Upper lobe of left lung (tissue), 4 donors: ENCODE data around the gene NEDD4L.

Experiments used
- EP300 ChIP-seq, 4 donors: sonication (generic); formaldehyde crosslinking; IDR thresholded peaks; one replicate each; pipeline ENCODE4 v1.5.1; 2017; ENCODE audit warnings: antibody characterized with exemption in 4 of 4, control low read depth in 2 of 4
- POLR2A ChIP-seq, 4 donors: fragments of 450-650 bp; IDR thresholded peaks; one replicate each; pipeline ENCODE4 v1.5.1; 2016 to 2017; ENCODE audit warnings: antibody characterized with exemption in 4 of 4, mild to moderate bottlenecking in 2 of 4
- POLR2AphosphoS5 ChIP-seq, 2 donors: sonication (generic); formaldehyde crosslinking; IDR thresholded peaks; one replicate each; pipeline ENCODE4 v1.5.1; 2017; ENCODE audit warnings: antibody characterized with exemption in 2 of 2
- TF ChIP-seq, protein P1 (sequence below), 6 experiments: fragments of 450-650 bp in 4 of 6; fragments of 200-600 bp in 2 of 6; sonication (generic) in 2 of 6; IDR thresholded peaks; one replicate each; pipeline ENCODE4 v1.5.1; 2016 to 2019; ENCODE audit warnings: antibody characterized with exemption in 6 of 6

DNA sequence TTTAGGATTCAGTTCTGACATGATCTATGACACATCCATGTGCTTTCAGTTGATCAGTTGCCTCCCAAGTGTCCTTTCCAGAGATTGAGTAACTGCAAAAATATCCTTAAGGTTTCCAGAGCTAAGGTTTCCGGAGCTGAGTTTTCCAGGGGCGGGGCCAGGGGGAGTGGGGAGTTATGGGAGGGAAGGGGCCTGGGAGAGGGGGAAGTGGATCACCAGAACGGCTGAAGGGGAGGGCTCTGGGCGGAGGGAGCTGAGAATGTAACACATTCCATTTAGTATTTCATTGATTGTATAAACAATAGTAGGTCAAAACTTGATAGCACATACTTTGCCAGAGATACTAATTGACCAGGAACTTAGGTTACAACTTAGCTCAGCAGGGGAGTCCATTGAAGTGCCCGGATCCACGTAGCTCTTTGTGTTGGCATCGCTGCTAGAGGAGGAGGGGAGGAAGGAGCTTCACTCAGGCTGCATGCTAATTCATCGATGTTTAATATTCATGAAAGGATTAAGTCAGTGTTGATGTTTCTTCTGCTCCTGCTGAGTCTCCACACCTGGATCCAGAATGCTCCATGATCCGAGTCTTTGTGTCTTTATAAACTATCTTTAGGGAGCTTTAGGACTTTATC lies 295.1 kb downstream of the NEDD4L start:
- TF ChIP-seq, protein P1, sequence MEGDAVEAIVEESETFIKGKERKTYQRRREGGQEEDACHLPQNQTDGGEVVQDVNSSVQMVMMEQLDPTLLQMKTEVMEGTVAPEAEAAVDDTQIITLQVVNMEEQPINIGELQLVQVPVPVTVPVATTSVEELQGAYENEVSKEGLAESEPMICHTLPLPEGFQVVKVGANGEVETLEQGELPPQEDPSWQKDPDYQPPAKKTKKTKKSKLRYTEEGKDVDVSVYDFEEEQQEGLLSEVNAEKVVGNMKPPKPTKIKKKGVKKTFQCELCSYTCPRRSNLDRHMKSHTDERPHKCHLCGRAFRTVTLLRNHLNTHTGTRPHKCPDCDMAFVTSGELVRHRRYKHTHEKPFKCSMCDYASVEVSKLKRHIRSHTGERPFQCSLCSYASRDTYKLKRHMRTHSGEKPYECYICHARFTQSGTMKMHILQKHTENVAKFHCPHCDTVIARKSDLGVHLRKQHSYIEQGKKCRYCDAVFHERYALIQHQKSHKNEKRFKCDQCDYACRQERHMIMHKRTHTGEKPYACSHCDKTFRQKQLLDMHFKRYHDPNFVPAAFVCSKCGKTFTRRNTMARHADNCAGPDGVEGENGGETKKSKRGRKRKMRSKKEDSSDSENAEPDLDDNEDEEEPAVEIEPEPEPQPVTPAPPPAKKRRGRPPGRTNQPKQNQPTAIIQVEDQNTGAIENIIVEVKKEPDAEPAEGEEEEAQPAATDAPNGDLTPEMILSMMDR (IDR thresholded peaks at IDR 0.05): no peak
- TF ChIP-seq POLR2A (IDR thresholded peaks at IDR 0.05) (no peak), EP300 (IDR thresholded peaks at IDR 0.05) (no peak), POLR2AphosphoS5 (IDR thresholded peaks at IDR 0.05) (no peak)
